PC-9 (cell line): ENCODE measurements around the gene CDK5RAP2. TPM values are rescaled to one million over a fixed set of nuclear protein-coding genes. Genes with fewer than 3 reads are reported as not detected.

Source experiments
- BruUV-seq: library from RNA; stranded (reverse); fragments of 400-500 nt; replicated peaks from 2 replicates; lab custom pipeline; 2021; lab: Mats Ljungman, UMichigan
- CTCF ChIA-PET: fragments of 300-600 bp; sonication (Branson Sonifier 250); formaldehyde crosslinking; loops from one replicate; lab custom pipeline; 2022; ENCODE audit warnings: antibody characterized with exemption; lab: Charles Lee
- POLR2A ChIA-PET: fragments of 300-600 bp; sonication (Branson Sonifier 250); formaldehyde crosslinking; loops from one replicate; lab custom pipeline; 2022; ENCODE audit warnings: antibody characterized with exemption; ENCODE audit not compliant: unreplicated experiment; lab: Charles Lee
- DNase-seq, 2 experiments: peaks; one replicate each; pipeline versions ENCODE4 v3.0.0 to v3.0.0-alpha.2; 2015 to 2022; ENCODE audit warnings: mixed read lengths in 1 of 2
- H2AFZ ChIP-seq: fragments of 200-600 bp; sonication (generic); 2 replicates; pipeline ENCODE4 v1.8.1; 2017; ENCODE audit warnings: antibody characterized with exemption
- H3F3A ChIP-seq: fragments of 200-600 bp; sonication (generic); 2 replicates; pipeline ENCODE4 v1.8.1; 2017; ENCODE audit warnings: antibody characterized with exemption, mild to moderate bottlenecking, low read depth; ENCODE audit not compliant: insufficient read depth
- H3K27ac ChIP-seq: fragments of 200-600 bp; sonication (generic); 2 replicates; pipeline ENCODE4 v1.6.1; 2016; ENCODE audit warnings: mixed run types
- H3K27me3 ChIP-seq: fragments of 200-600 bp; sonication (generic); 2 replicates; pipeline ENCODE4 v1.6.1; 2016; ENCODE audit warnings: low read depth, mixed run types; ENCODE audit not compliant: insufficient read depth
- H3K36me3 ChIP-seq: fragments of 200-600 bp; sonication (generic); 2 replicates; pipeline ENCODE4 v1.6.1; 2016; ENCODE audit warnings: low read depth, mixed run types
- H3K4me1 ChIP-seq: fragments of 200-600 bp; sonication (generic); replicated peaks from 2 replicates; pipeline ENCODE4 v1.6.1; 2016; ENCODE audit warnings: mixed run types; ENCODE audit not compliant: insufficient read depth
- H3K4me2 ChIP-seq: fragments of 200-600 bp; sonication (generic); 2 replicates; pipeline ENCODE4 v1.6.1; 2017; ENCODE audit warnings: mixed run types
- H3K4me3 ChIP-seq: fragments of 200-600 bp; sonication (generic); 2 replicates; pipeline ENCODE4 v1.6.1; 2016; ENCODE audit warnings: mixed run types
- H3K79me2 ChIP-seq: fragments of 200-600 bp; sonication (generic); 2 replicates; pipeline ENCODE4 v1.6.1; 2017; ENCODE audit warnings: low read depth, mixed run types
- H3K9me2 ChIP-seq: fragments of 200-600 bp; sonication (generic); 2 replicates; pipeline ENCODE4 v1.8.1; 2017; ENCODE audit warnings: mild to moderate bottlenecking; ENCODE audit not compliant: insufficient read depth
- H3K9me3 ChIP-seq: fragments of 200-600 bp; sonication (generic); 2 replicates; pipeline ENCODE4 v1.8.1; 2016; ENCODE audit warnings: low read depth; ENCODE audit not compliant: insufficient read depth
- H4K20me1 ChIP-seq: fragments of 200-600 bp; sonication (generic); 2 replicates; pipeline ENCODE4 v1.8.1; 2017; ENCODE audit not compliant: insufficient read depth
- CTCF ChIP-seq: fragments of 200-600 bp; sonication (generic); conservative IDR thresholded peaks from 2 replicates; pipeline ENCODE4 v1.6.1; 2017; ENCODE audit warnings: mixed run types, antibody characterized with exemption, mild to moderate bottlenecking, moderate library complexity
- EZH2 ChIP-seq: fragments of 200-600 bp; sonication (generic); IDR thresholded peaks from 2 replicates; pipeline ENCODE4 v1.8.0; 2017; ENCODE audit warnings: antibody characterized with exemption, low read depth
- intact Hi-C: fragments of 100-400 bp; cut with micrococcal nuclease; formaldehyde crosslinking; loops from one replicate; pipeline ENCODE4 v1.10.0; 2022; ENCODE audit not compliant: unreplicated experiment
- total RNA-seq: library from RNA; stranded (reverse); gene quantifications from 2 replicates; pipeline ENCODE4 v1.2.3, GENCODE V29; 2021

Gene CDK5RAP2
- total RNA-seq, 1 experiment from 2014 or later: 113 TPM

- no peaks in the 10 kb centered on the region for H3K27me3 ChIP-seq
- no peak for DNase-seq
- ChIA-PET POLR2A (no interaction called here), CTCF (no interaction called here)
- no peak overlapping the region for H3K4me3 ChIP-seq
- peaks cover 21% of the 10 kb centered on the region for H3K4me1 ChIP-seq
- H4K20me1 ChIP-seq: no peaks in the 10 kb centered on the region
- no TSS peak for BruUV-seq
- no peaks in the 10 kb centered on the region for H3K79me2 ChIP-seq
- no peak overlapping the region for H3K27ac ChIP-seq
- H3K9me3 ChIP-seq: no peaks in the 10 kb centered on the region
- no peak overlapping the region for H2AFZ ChIP-seq
- peaks cover 15% of the 10 kb centered on the region; the same call in 1 of the 2 replicates for H3F3A ChIP-seq
- no peak overlapping the region for H3K4me2 ChIP-seq
- no peak for TF ChIP-seq EZH2
- no peak for TF ChIP-seq CTCF
- H3K36me3 ChIP-seq: 0 out of 2 replicates have a peak, but pooled peaks cover 3% of the 10 kb centered on the region
- H3K9me2 ChIP-seq: no peaks in the 10 kb centered on the region; the same call in 1 of the 2 replicates
- intact Hi-C loops: no loop called here
Measured at GRCh38 chr9:120390637-120391190, 189.3 kb downstream of the CDK5RAP2 start.

- intact Hi-C loops: no loop called here
Measured at GRCh38 chr9:120389867-120390266, 190.1 kb downstream of the CDK5RAP2 start.

GRCh38 chr9:120389300-120389699, 190.7 kb downstream of the CDK5RAP2 start:
- no peaks in the 10 kb centered on the region for H3K79me2 ChIP-seq
- CTCF ChIA-PET: no interaction called here

More at GRCh38 chr9:120389867-120390266, 190.1 kb downstream of the CDK5RAP2 start:
- Histone ChIP-seq H3K27me3 (no peaks in the 10 kb centered on the region), H3K27ac (no peak overlapping the region), H3K36me3 (0 out of 2 replicates have a peak, but pooled peaks cover 3% of the 10 kb centered on the region), H3K4me3 (no peak overlapping the region), H2AFZ (no peak overlapping the region), H3K79me2 (no peaks in the 10 kb centered on the region), H3K9me3 (no peaks in the 10 kb centered on the region), H4K20me1 (no peaks in the 10 kb centered on the region), H3K4me2 (no peak overlapping the region), H3K9me2 (no peaks in the 10 kb centered on the region; the same call in 1 of the 2 replicates), H3F3A (peaks cover 12% of the 10 kb centered on the region; the same call in 1 of the 2 replicates), H3K4me1 (peaks cover 17% of the 10 kb centered on the region)
- CTCF ChIA-PET: no interaction called here
- POLR2A ChIA-PET: no interaction called here
- no TSS peak for BruUV-seq
- no peak for DNase-seq
- TF ChIP-seq EZH2 (no peak), CTCF (no peak)

More at GRCh38 chr9:120389300-120389699, 190.7 kb downstream of the CDK5RAP2 start:
- no peak overlapping the region for H3K4me3 ChIP-seq
- intact Hi-C loops: no loop called here
- H3K36me3 ChIP-seq: 0 out of 2 replicates have a peak, but pooled peaks cover 3% of the 10 kb centered on the region
- no peak overlapping the region for H3K27ac ChIP-seq
- no TSS peak for BruUV-seq
- no peak for DNase-seq
- H2AFZ ChIP-seq: no peak overlapping the region
- no peaks in the 10 kb centered on the region for H3K9me3 ChIP-seq
- peaks cover 11% of the 10 kb centered on the region for H3K4me1 ChIP-seq
- no peaks in the 10 kb centered on the region for H4K20me1 ChIP-seq
- no peaks in the 10 kb centered on the region for H3K27me3 ChIP-seq
- POLR2A ChIA-PET: no interaction called here
- no peak overlapping the region for H3K4me2 ChIP-seq
- peaks cover 6% of the 10 kb centered on the region; the same call in 1 of the 2 replicates for H3F3A ChIP-seq
- TF ChIP-seq EZH2 (no peak), CTCF (no peak)
- H3K9me2 ChIP-seq: no peaks in the 10 kb centered on the region
